GM20000 (cell line): Measurements from ENCODE around the gene ATG16L1.

ENCODE experiments used
- DNase-seq: peaks from one replicate; pipeline ENCODE4 v3.0.0; 2012; ENCODE audit warnings: low spot score
- CTCF ChIP-seq: IDR thresholded peaks from 2 replicates; pipeline ENCODE4 v1.5.1; 2012; ENCODE audit warnings: mild to moderate bottlenecking, control low read depth; ENCODE audit errors: extremely low read depth, missing control alignments

The ATG16L1 gene

DNA sequence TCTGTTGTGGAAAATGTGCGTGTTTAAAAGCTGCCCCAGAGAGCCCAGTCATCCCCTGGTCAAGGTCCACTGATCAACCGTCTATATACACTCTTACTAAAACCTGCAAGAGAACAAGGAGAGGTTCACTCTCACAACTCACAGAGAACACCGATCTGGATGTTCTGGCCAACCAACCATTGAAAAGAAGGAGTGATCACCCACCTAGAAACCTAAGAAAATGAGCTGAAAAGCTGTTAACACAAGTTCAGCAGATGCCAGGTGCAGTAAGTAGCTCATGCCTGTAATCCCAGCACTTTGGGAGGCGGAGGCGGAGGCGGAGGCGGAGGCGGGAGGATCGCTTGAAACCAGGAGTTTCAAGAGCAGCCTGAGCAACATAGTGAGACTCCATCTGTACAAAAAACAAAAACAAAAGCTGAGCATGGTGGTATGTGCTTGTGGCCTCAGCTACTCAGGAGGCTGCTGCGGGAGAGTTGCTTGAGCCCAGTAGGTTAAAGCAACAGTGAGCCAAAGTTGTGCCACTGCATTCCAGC lies 14.5 kb downstream of the ATG16L1 start:
- DNase-seq = no peak

GRCh38 chr2:233266481-233266880 lies 15.0 kb downstream of the ATG16L1 start:
- no peak for DNase-seq
- TF ChIP-seq CTCF = no peak

More for the DNA sequence above, 14.5 kb downstream of the ATG16L1 start:
- TF ChIP-seq CTCF = no peak

DNA sequence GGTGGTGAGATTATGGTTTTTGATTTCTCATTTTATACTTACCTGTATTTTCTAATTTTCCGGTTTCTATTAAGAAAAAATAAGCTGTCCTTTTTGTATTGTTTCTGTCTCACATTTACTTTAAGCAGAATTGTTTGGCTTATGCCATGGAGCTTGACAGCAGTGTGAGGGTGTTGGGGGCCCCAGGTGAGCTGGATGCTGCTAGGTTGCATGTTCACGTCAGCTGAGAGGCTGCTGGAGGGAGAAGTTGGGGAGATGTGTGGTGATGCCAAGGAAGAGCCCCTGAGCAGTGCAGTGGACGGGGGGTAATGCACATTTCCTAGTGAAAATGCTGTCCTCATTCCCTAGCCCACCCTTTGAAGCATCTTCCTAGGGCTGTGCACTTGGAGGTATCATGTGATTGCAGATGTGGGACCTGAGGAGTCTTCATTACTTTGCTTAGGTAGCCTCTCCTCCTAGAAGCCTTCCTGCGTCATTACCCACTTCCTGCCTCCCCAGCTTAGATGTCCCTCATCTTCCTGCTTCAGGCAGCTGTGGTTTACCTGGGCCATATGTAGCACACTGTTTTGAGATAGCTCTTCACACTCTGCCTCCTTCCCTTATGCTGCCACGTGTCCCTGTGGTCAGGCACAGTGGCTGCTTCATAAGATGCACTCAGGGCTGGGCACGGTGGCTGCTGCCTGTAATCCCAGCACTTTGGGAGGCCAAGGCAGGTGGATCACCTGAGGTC lies 16.2 kb downstream of the ATG16L1 start:
- peak; percentile 41 for DNase-seq
- no peak for TF ChIP-seq CTCF

DNA sequence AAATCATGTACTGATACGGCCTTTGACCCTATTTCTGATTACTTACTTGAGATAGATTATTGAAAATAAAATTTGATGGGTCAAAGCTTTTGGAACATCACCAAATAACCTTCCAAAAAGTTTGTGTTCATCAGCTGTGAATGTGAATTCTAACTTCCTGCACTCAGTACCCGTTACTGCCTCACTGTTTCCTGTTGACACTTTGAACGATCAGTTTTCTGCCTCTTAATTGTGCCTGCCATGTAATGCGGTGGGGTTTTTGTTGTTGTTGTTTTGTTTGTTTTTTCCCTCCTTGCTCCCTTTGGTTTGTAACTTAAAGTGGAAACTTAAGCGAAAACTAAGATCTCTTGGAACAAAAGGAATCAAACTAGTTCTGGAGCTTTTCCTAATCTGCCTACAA lies 18.9 kb downstream of the ATG16L1 start:
- no peak for TF ChIP-seq CTCF
- DNase-seq = no peak

DNA sequence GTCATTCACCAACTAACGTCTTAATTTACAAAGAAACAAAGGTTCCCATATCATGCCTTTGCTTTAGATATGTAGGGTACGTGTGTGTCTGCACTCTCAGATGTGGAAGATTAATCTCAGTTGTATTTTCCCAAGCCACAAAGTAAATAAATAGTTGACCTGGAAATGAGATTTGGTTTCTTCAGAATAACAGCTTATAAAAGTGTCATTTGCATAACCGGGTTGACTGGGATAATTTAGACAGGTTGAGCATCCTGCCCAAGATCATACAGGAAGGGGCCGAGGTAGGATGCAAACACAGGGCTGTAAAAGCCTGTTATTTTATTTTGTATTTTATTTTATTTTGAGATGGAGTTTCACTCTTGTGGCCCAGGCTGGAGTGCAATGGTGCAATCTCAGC lies 19.5 kb downstream of the ATG16L1 start:
- DNase-seq = no peak
- TF ChIP-seq CTCF = no peak

- DNase-seq = no peak
- no peak for TF ChIP-seq CTCF
Observed at GRCh38 chr2:233271693-233272092, 20.2 kb downstream of the ATG16L1 start.

- DNase-seq = no peak
- no peak for TF ChIP-seq CTCF
Observed at GRCh38 chr2:233273120-233273519, 21.6 kb downstream of the ATG16L1 start.
